Activated CD4-positive, alpha-beta T cell treated with anti-CD3 and anti-CD28 coated beads, Interleukin-2, Interleukin-6, amounts not matched to agents 100 ng/mL and 50 ng/mL, durations not matched to agents 16 hours and 8 hours (primary cell): ENCODE data around the gene CXorf51B.
"Not testable (repeated sequence)": the region's sequence is repeated elsewhere in the genome, so short reads cannot be mapped to it uniquely, and the experiment has no call there.

Experiments used
- DNase-seq: peaks from one replicate; pipeline ENCODE4 v3.0.0-alpha.2; 2020

CXorf51B gene

GRCh38 chrX:146809471-146809870 is at the start of gene CXorf51B:
TSS of gene CXorf51B (plus strand) at chrX:146809771. CDS start at chrX:146809792, 21 bp downstream.
- DNase-seq: not testable (repeated sequence)

- DNase-seq: not testable (repeated sequence)
These were observed 5.1 kb downstream of the CXorf51B start, which contains the start of gene CXorf51A for GRCh38 chrX:146814644-146815043. TSS of gene CXorf51A (minus strand) at chrX:146814744. CDS start at chrX:146814723, 21 bp downstream.

GRCh38 chrX:146831994-146832393 is 22.4 kb downstream of the CXorf51B start:
- no peak for DNase-seq

GRCh38 chrX:146854281-146854680 is 44.7 kb downstream of the CXorf51B start:
- no peak for DNase-seq
